Type B pancreatic cell (in vitro differentiated cells): ENCODE data around the gene EFNA5. TPM values are rescaled to one million over a fixed set of nuclear protein-coding genes. Genes with fewer than 3 reads are reported as not detected.

Experiments used
- DNase-seq: peaks from one replicate; pipeline ENCODE4 v3.0.0; 2021; ENCODE audit warnings: mixed read lengths; ENCODE audit not compliant: unreplicated experiment; ENCODE audit errors: extremely low spot score
- H3K27ac Mint-ChIP-seq: 2 replicates; pipeline ENCODE4 v1.8.0; 2021; ENCODE audit warnings: mild to moderate bottlenecking, mixed read lengths
- H3K27me3 Mint-ChIP-seq: 2 replicates; pipeline ENCODE4 v1.8.0; 2021; ENCODE audit warnings: mixed read lengths
- H3K36me3 Mint-ChIP-seq: 2 replicates; pipeline ENCODE4 v1.8.0; 2021; ENCODE audit warnings: mixed read lengths
- H3K4me1 Mint-ChIP-seq: one replicate; pipeline ENCODE4 v1.8.0; 2021; ENCODE audit warnings: mixed read lengths; ENCODE audit not compliant: unreplicated experiment
- H3K4me3 Mint-ChIP-seq: 2 replicates; pipeline ENCODE4 v1.8.0; 2021; ENCODE audit warnings: mild to moderate bottlenecking, mixed read lengths
- H3K9me3 Mint-ChIP-seq: 2 replicates; pipeline ENCODE4 v1.8.0; 2021; ENCODE audit warnings: mixed read lengths
- CTCF ChIP-seq: fragments of 200-600 bp; sonication (generic); conservative IDR thresholded peaks from 2 replicates; pipeline ENCODE4 v1.5.0; 2021; ENCODE audit warnings: antibody characterized with exemption, mild to moderate bottlenecking
- total RNA-seq: library from RNA; stranded (reverse); gene quantifications from 2 replicates; pipeline ENCODE4 v1.2.1, GENCODE V29; 2021; ENCODE audit warnings: low replicate concordance

Gene EFNA5
- total RNA-seq, 1 donor from 2014 or later = 65.0 TPM

GRCh38 chr5:107474361-107474715, 196.4 kb downstream of the EFNA5 start:
- H3K4me3 Mint-ChIP-seq = no peak overlapping the region
- peaks cover 48% of the 10 kb centered on the region for H3K4me1 Mint-ChIP-seq
- H3K27me3 Mint-ChIP-seq = no peaks in the 10 kb centered on the region
- H3K36me3 Mint-ChIP-seq = no peaks in the 10 kb centered on the region
- DNase-seq = no peak
- H3K27ac Mint-ChIP-seq = no peak overlapping the region
- no peak for TF ChIP-seq CTCF
- H3K9me3 Mint-ChIP-seq = no peaks in the 10 kb centered on the region

DNA sequence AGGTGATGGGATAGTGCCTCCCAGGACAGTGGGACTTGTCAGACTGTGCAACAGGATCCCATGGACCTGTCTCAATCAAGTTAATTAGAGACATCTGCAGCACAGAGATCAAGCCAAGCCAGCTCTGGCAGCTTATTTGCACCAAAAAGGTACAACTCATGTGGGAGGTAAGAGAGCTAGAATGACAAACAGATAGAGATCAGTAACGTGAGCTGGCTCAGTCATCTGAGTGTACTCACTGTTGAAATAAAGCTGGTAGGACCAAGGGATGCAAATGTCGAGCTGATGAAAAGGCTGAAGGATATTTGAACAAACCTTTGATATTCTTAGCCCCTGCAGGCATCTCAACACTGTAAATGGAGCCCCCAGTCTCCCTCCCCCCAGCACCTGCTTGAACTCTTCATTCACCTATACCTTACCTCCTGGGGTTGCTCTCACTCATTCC, 198.1 kb downstream of the EFNA5 start:
- Mint-ChIP-seq H3K4me3 (no peak overlapping the region), H3K27ac (peak overlapping the region; percentile 57), H3K27me3 (no peaks in the 10 kb centered on the region), H3K36me3 (no peaks in the 10 kb centered on the region), H3K4me1 (peaks cover 54% of the 10 kb centered on the region), H3K9me3 (no peaks in the 10 kb centered on the region)
- no peak for DNase-seq
- TF ChIP-seq CTCF = no peak

DNA sequence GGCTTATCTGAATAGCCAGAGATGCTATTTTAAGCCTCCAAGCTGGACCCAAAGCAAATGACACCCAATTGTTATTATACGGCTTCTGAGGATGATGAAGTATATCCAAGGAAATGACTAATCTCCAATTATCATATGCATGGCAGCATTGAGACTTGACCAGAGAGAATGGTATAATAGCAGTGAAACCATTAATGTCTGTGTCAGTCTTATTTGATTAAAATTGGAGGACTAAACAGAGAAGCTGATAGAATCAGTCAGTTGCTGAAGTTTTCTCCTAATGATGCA, 200.5 kb downstream of the EFNA5 start:
- DNase-seq = no peak
- Mint-ChIP-seq H3K9me3 (no peaks in the 10 kb centered on the region), H3K27ac (peak overlapping the region; percentile 87), H3K4me3 (no peak overlapping the region), H3K4me1 (peaks cover 63% of the 10 kb centered on the region), H3K27me3 (no peaks in the 10 kb centered on the region), H3K36me3 (no peaks in the 10 kb centered on the region)
- TF ChIP-seq CTCF = no peak

GRCh38 chr5:107469485-107470294, 201.0 kb downstream of the EFNA5 start:
- TF ChIP-seq CTCF = no peak
- DNase-seq = no peak
- Mint-ChIP-seq H3K27ac (peak overlapping the region; percentile 87), H3K9me3 (no peaks in the 10 kb centered on the region), H3K4me3 (peak overlapping the region; percentile 21), H3K4me1 (peaks cover 61% of the 10 kb centered on the region), H3K36me3 (no peaks in the 10 kb centered on the region), H3K27me3 (no peaks in the 10 kb centered on the region)

GRCh38 chr5:107469064-107469463, 201.7 kb downstream of the EFNA5 start:
- Mint-ChIP-seq H3K27ac (peak overlapping the region; percentile 87), H3K4me3 (peak overlapping the region; percentile 21), H3K4me1 (peaks cover 67% of the 10 kb centered on the region), H3K36me3 (no peaks in the 10 kb centered on the region), H3K9me3 (no peaks in the 10 kb centered on the region), H3K27me3 (no peaks in the 10 kb centered on the region)
- peak; percentile 59 for TF ChIP-seq CTCF
- DNase-seq = no peak
